HG02623 (cell line): ENCODE measurements around the gene DCDC1.
"Not testable (repeated sequence)": the region's sequence is repeated elsewhere in the genome, so short reads cannot be mapped to it uniquely, and the experiment has no call there.

ENCODE experiments used
- ATAC-seq: cut with Tn5 transposase; IDR thresholded peaks from one replicate; pipeline ENCODE4 v1.9.1; 2021; ENCODE audit warnings: moderate library complexity; ENCODE audit not compliant: unreplicated experiment

DCDC1 gene

DNA sequence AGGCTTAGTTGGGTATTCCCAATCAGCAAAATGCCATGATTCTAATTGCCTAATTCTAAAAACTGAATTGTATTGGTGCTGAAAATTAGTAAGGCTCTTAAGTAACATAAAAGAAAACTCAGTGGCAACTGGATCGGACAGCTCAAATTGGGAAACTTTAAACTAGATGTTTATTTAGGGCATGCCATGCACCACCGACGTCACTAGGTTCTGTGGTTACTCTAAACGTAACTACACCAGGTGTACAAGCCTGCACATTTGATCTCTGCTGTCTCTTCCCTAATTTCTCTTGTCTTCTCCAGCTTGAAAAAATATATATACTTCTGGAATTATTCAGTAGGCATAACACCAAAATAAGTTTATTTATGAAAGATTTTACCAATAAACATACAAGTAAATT, 378.2 kb downstream of the DCDC1 start:
- no peak for ATAC-seq

DNA sequence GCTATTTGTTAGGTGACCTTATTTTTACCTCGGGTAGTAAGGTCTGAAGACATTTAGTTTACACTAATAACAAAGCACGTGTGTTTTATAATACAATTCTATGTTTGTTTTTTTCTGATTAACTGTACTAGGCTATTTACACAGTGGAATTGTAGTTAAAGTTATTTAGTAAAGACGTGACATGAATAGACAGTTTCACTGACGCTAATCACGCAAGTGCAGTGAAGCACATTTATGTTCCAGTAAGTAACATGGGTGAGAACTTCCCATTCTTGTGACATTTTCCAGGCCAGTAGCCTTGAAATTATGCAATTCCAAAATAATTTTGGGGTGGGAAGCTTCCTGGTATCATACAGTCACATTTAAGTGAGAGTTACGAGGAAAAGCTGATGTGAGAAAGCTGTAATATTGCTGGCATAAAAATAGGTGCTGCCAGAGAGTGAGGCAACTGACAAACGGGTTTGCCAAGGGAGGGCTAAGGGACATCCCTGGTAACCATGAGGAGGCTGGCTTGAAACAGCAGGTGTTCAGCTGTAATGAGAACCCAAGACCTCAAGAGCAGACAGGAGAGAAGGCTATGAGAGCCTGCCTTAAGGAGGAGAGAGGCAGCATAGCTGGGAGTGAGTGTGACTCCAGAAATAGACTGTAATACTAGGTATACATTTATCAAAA, 378.8 kb downstream of the DCDC1 start:
- ATAC-seq, result no peak

DNA sequence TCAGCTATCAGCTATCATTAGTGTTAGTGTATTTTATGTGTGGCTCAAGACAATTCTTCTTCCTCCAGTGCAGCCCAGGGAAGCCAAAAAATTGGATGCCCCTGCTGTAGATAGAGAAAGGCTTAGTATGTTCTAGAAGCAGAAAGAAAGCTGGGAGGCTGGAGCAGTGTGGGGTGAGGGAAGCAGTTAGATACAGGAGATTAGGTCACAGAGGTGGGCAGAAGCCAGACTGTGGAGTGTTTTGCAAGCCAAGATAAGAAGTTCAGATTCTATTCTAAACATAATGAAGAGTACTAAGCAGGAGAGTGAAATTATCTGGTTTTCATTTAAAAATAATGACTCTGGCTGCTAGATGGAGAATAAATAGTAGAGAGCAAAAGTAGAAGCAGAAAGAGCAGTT, 381.7 kb downstream of the DCDC1 start:
- no peak for ATAC-seq

DNA sequence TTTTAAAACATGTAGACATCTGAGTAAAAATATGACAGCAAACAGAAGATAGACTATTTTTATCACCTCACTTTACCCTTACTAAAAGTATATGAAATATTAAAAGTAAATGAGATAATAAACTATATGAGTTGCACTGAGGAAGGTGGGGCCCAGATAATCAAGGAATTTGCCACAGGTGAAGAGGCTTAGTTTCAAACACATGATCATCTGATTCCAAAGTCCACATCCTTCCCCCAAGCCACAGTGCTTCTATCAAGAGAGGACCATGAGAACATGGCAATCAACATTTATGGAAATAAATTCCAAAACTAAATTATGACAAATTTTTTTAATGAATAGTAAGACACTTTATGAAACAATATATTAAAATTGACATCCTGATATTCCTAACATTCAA, 384.0 kb downstream of the DCDC1 start:
- ATAC-seq, result no peak

DNA sequence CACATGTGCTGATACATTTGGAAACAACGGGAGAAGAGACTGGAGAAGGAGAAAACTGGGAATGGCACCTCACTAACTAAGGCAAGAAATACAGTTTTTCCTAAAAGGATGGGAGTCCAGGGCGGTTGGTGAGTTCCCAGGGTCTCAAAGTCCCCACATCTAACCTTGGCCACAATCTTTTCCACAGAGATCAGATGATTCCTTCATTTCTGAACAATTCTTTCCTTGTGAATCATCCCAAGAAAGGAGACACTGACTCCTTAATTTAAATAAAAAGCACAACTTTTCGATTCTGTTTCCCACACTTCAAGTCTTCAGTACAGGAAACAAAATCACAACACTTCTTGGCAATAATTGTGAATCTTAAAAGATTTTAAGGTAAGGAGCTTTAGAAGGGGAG, 384.7 kb downstream of the DCDC1 start:
- no peak for ATAC-seq

DNA sequence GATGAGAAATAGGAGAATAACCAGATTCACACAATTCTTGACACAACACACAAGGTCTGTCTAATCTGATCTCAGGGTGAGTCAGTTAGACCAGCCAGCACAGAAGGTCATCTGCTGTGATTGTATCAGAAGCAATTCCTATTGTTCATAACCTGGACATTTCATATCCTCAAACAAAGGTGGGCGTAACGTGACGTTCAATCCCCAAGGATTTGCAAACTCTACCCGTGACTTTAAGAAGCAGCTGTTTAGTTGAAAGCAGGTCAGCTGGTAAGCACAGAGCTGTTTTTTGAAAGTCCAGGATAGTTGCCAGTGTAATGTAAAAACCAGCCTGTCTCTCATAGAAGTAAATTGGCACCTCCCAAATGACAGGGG, 385.1 kb downstream of the DCDC1 start:
- ATAC-seq, result no peak

DNA sequence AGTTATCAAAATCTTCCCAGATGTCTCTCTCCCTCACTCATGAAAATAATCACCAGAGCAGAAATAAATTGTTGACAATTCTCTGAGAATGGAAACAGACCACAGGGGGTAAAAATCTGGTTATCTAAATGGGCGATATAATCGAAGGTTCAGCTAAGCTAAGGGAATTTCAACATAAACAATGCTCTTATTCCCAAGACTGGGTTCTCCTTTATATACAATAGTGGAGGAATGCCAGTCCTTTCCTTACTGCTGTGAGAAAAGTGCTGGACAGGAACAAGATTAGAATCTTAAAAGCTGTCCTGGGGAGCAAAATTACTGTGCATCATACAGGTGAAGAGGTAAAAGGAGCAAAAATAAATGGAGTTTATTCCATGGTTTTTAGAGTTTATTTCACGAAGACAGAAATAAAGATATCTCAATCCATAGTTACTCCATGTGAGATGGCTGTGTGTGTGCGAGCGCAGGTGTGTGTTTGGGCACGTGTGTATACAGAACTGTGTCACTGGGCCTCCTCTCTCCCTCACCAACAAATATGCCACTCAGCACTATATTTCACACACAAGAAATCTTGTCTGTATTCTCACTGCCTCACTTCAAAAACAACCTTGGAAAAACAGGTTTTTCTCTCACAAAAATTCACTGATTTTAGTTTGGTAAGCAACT, 385.6 kb downstream of the DCDC1 start:
- ATAC-seq, result no peak

DNA sequence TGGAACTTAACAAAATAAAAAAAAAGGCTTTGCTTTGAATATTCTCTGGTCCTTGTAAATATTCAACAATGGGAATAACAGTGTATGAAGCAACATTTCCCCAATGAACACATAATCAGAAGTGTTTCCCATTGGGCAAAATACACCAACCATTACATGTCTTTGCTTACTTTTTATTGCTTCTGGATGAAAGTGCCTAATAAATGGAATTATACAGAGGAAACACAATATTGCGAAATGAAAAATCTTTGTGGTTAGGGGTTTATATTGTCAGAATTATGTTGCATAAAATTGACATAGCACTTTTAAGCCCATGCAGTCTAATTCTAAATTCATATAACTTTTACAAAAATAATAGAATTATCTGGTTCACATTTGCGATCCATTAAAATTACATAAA, 386.4 kb downstream of the DCDC1 start:
- ATAC-seq, result no peak

DNA sequence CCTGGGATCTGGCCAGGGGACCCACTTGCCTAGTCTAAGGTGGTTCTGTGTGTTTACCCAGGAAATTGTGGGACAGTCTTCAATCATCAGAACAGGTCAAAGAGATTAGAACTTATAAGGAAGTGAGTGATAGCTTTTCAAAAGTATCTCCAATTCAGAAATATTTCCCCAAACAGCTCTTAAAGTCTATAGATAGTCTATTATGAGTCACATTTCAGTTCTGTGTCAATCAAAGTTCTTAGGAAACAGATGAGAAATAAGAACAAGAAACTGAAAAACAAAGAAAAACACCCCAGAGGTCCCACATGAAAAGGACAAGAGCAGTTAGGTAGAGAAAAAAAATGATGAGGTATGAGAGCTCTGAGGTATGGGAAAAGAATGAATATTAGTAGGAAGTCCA, 402.0 kb downstream of the DCDC1 start:
- ATAC-seq, result no peak

DNA sequence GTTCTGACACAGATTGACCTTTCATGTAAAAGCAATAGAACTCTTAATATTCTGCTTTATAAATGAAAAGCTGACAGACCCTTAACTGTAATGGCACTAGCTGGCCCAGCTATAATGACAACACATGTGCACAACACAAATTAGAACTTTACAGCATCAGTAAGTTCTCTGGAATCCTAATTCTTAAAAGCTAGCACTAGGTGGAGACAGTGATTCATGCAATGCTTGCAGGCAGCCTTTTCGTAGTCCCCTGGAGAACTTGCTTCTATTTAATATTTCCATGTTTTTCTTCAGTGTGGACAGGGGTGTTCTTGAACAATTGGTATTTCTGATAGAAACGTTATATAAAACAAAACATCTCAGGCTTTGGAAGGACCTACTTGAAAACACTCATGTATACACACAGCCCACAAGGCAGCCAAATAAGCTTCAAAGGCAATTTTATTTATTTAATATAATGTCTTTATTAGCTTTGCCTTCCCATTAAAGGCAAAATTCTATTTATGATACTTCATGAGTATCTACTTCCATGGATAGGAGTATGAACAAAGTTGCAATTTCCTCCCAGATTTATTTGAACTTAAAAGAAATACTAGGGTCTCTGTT, 409.0 kb downstream of the DCDC1 start:
- no peak for ATAC-seq

DNA sequence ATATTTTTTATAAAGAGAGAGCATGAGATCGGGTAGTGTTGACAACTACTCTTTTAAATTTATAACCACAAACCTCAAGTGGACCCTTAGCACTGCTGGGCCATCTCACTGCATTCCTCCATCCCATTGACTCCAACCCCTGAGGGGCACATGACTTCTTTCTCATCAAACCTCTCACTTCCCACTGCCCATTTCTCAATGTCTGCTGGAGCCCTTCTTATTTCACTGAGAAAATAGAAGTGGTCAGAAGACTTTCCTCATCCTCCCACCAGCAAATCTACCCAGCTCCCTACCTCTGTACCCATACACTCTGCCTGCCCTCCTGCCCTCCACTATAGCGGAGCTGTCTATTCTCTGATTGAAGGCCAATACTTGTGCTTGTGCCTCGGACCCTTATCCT, 412.8 kb downstream of the DCDC1 start:
- ATAC-seq, result no peak

DNA sequence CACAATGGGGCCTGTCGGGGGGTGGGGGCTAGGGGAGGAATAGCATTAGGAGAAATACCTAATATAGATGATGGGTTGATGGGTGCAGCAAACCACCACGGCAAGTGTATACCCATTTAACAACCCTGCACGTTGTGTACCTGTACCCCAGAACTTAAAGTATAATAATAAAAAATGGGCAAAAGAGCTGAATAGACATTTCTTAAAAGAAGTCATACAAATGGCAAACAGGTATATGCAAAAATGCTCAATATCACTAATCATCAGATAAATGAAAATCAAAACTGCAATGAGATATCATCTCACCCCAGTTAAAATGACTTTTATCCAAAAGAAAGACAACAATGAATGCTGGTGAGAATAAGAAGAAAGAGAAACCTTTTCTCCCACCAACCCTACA, 419.7 kb downstream of the DCDC1 start:
- no peak for ATAC-seq

DNA sequence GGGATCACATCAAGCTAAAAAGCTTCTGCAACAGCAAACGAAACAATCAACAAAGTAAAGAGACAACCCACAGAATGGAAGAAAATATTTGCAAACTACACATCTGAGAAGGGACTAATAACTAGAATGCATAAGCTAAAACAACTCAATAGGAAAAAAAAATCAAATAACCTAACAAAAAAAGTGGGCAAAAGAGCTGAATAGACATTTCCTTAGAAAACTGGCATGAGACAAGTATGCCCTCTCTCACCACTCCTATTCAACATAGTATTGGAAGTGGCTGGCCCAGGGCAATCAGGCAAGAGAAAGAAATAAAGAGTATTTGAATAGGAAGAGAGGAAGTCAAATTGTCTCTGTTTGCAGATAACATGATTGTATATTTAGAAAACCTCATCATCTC, 421.8 kb downstream of the DCDC1 start:
- ATAC-seq, result not testable (repeated sequence)

DNA sequence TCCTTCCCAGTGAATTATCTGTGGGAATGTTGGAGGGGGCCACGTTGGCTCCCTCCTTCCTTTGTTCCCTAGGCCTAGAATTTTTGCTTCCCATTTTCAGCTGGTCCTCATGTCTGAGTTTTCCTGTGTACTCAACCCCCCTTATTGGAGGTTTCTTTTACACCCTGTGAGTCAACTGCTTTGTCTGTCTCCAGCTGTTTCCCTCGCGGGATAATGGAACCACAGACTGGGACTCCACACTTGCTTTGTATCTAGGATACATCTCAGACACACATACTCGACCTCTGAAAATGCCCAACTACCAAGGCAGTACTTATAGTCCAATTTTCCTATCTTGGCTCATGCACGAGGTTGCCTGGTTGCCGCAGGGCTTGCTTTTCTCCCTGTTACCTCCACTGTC, 430.7 kb downstream of the DCDC1 start:
- ATAC-seq, result no peak

DNA sequence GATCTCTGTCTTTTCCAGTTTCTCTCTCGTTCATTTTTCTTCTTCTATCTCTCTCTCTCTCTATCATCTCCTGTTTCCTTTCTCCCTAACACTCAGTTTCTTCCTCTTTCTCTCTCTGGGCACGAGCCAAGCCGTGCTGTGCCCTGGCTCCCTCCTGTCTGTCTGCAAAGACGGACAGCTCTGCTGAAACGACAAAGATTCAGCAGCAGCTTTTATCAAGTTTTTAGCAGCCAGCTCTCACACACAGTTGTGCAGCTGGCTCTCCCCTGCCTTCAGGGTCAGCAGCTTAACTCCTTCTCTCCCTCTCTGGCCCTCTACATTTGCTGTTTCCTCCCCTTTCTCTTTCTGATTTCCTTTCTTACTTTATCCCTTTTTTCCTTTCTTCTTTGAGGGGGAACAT, 431.4 kb downstream of the DCDC1 start:
- no peak for ATAC-seq

DNA sequence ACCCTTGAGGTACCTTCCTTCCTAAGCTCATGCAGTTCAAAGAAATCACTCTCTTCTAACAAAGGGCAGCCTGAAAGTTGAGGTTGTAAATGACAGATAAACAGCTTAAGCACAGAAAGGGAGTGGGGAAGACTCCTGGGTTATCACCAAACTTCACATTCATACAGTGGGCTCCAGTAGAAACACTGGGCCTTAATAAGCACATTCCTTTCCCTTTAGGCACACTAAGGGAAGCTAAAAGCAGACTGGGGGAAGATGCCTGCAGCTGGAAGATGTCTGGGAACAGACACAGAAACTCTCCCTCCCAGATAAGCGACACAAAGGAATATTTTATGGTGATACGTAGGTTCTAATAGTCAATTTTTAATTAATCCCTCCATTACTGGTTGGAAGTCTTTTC, 433.0 kb downstream of the DCDC1 start:
- ATAC-seq, result no peak

DNA sequence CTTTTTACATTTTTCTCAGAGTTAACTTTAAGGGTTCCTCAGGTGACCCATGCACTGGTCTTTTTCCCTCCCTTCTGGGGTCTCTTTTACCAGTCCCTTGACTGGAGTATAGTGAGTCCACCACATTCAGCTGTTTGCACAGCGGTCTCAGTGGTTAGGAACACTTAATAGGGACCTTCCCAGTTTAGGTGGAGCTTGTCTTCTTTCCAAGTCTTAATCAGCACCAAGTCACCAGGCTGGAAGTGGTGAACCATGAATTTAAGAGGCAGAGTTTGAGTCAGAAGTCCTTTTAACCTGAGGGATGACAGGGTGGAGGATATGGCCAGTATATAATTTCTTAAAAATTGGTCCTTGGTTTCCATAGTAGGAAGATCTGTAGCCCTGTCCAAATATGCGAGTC, 433.7 kb downstream of the DCDC1 start:
- no peak for ATAC-seq

DNA sequence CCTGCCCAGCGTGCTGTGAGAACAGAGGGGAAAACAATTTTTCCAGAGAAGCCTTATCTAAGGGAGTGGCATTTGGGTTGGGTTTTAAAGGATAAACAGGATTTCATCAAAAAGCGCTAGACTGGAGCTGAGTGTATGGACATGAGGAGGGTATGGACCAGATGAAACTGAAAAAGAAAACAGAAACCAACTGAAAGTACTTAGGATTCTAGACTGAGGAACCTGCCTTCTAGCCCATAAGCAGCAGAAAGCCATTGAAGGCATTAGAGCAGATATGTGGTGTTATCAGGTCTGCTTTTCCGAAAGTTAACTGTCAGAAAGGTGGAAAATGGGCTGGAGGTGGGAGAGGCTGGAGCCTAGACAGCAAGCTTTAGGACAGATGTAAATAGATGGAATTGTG, 443.4 kb downstream of the DCDC1 start:
- ATAC-seq, result no peak

DNA sequence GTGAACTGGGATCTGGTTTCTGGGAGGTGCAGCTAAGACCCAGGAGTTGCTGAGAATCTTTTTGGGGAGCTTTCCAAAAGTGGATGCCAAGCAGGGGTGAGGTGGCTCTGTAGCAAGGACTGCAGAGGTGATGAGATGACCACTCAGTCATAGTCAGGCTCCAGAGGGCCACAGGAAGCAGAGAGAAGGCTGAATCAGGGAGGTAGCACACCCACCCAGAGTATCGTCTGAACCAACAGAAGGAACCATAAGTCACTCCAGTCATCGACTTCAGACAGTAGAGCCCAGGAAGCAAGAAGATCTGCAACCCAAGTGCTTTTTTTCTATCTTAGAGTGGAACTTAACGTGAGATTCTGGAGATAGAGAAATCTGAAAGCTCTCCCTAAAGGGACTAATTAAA, 447.7 kb downstream of the DCDC1 start:
- no peak for ATAC-seq

DNA sequence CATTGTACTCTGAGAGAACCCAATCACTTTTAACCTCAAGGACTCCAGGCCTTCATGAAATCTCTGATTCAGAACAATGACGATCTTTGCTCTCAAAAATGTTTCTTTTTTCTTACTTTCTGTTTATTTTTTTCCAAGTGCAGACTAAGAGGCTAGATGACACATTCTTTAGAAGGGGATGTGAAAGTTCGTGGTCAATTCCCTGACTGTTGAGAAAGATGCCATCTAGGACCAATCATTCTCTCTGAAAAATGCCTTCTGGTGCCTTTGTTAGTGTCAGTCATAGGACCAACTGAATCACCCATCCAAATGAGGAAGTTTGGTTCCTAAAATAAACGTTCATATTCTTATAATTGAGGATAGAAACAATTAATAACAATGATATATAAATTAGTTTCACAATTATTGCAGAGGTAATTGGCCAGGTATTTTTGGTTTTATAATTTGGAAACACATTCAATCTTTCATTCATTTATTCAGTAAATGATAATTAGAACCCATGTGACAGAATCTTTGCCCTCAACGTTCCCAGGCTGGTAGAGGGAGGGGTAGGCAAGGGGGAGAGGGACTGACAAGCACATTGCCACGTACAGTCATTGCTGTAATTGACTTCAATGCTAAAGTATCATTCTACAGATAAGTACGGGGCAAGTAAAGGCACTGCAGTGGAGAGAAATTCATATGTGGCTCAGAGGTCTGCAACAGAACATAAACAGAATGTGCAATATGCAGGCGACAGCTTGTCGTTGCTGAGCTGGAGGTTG, 450.0 kb downstream of the DCDC1 start:
- ATAC-seq, result no peak

DNA sequence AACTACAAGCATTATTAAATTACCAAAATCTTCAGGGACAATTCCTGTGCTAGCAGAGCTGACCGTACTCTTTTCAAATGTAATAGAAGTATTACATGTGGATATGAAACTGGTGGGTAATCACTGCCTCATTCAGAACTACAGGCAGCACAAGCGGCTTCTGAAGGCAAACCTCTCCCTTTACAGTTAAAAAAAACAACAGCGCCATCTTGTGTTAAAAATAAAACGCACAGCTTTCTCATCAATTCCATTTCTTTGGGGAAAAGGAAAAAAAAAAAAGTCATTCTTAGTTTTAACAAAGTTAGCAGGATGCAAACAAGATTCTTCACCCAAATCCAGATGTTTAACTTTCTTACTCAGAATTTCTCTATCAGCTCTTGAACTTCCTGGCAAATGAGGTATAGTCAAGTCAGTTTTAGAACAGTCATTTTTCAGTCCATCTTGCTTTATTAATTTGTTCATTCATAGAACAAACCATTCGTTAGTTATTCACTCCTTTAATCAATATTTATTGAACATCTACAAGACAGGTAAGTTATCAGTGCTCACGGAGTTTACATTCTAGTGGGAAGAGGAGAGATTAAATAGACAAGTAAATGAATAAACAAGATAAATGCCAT, 451.6 kb downstream of the DCDC1 start:
- peak; percentile 52 for ATAC-seq
